Cerebellar nuclear complex (tissue), 1 donor: ENCODE data around the gene CMIP.
"Not testable (repeated sequence)": the region's sequence is repeated elsewhere in the genome, so short reads cannot be mapped to it uniquely, and the experiment has no call there.

Experiments
- DNase-seq, 2 experiments: peaks; one replicate each; lab custom pipeline; 2025; lab: John Stamatoyannopoulos, UW

The CMIP gene

DNA sequence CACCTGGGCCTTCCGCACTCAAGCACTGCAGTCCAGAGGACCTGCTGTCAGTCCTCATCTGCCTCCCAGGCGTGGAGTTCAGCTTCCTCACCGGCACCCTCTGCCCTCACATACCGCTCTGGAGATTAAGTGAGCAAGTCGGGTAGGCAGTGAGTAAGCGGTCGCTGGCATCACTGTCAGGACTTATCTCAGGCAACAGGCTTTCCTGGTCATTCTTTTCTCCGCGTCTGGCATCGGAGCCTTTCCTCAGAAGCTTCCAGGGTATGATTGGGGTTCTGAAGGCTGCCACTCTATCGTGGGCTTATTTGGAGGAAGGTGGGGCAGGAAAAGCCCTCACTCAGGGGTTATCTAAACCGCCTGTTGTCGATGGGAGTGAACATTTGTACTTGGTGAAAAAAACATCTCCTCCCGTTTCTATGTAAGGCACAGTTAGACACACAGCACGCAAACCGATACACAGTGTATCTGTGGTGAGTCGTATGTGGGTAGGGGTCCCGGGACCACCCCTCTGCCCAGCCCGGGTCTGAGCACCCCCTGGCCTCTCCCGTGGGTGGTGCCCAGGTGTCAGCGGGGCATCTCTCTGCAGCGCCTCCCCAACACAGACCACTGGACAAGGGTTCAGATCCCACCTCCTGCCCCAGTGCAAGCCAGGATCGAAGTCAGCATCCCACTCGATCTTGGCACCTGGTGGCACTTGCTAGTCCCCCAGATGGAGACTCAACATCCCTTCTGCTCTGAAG is 242.0 kb downstream of the CMIP start:
- DNase-seq = no peak

DNA sequence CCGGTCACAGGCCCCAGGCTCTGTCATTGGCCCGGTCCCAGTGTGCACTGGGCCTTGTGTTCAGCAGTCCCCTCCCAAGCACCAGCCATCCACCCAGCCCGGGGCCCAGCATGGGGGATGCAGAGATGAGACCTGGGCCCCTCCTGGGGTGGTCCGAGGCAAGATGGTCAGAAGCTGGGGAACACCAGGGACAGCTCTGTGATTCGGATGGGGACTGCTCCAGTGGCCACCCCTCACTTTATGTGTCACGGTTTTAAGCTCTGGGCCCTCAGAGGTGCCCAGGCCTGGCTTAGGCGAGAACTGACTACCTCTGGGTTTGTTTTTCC is 242.5 kb downstream of the CMIP start:
- DNase-seq = no peak

DNA sequence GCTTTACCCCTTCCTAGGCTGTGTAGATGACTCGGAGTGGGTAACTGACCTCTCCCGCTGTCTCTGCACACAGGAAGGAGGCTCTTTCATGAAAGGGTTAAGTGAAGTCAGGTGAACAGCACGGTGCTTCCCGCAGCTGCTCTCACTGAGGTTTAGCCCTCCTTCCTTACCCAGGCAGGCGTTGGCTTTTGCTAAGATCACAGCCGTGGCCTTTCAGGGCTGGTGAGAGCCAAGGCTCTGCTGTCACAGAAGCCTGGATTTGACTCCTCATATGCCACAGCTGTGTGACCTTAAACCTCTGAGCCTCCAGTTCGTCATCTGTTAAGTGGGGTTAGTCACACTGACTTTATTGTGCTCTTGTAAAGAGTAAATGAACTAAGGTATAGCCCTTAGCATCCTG is 243.6 kb downstream of the CMIP start:
- DNase-seq = no peak

DNA sequence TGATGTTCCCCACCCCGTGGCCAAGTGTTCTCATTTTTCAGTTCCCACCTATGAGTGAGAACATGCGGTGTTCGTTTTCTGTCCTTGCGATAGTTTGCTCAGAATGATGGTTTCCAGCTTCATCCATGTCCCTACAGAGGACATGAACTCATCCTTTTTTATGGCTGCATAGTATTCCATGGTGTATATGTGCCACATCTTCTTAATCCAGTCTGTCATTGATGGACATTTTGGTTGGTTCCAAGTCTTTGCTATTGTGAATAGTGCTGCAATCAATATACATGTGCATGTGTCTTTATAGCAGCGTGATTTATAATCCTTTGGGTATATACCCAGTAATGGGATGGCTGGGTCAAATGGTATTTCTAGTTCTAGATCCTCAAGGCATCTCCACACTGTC is 244.2 kb downstream of the CMIP start:
- not testable (repeated sequence) for DNase-seq

GRCh38 chr16:81692021-81692420 is 247.4 kb downstream of the CMIP start:
- no peak for DNase-seq

DNA sequence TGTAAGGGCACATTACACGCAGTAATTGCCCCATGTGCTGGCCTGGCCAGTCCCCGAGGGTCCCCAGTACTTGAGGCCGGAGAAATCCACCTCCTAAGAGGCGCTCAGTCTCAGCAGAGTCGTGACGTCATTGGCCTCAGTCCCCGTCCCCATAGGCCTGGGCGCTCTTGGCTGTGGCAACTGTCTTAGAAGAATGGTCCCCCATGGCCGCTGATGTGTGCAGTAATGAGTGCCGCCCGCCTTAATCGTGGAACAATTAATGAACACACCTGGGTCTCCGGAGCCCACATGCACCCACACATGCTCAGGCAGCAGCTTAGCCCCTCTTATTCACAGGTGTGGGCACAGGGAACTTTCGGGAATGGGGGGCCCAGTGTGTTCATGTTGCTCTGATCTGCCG is 248.0 kb downstream of the CMIP start:
- no peak for DNase-seq

- no peak for DNase-seq
Observed at GRCh38 chr16:81693041-81693743, 248.6 kb downstream of the CMIP start.

GRCh38 chr16:81693744-81694303 is 249.2 kb downstream of the CMIP start:
- DNase-seq = no peak

- no peak for DNase-seq
Observed at GRCh38 chr16:81694494-81695280, 250.1 kb downstream of the CMIP start.

DNA sequence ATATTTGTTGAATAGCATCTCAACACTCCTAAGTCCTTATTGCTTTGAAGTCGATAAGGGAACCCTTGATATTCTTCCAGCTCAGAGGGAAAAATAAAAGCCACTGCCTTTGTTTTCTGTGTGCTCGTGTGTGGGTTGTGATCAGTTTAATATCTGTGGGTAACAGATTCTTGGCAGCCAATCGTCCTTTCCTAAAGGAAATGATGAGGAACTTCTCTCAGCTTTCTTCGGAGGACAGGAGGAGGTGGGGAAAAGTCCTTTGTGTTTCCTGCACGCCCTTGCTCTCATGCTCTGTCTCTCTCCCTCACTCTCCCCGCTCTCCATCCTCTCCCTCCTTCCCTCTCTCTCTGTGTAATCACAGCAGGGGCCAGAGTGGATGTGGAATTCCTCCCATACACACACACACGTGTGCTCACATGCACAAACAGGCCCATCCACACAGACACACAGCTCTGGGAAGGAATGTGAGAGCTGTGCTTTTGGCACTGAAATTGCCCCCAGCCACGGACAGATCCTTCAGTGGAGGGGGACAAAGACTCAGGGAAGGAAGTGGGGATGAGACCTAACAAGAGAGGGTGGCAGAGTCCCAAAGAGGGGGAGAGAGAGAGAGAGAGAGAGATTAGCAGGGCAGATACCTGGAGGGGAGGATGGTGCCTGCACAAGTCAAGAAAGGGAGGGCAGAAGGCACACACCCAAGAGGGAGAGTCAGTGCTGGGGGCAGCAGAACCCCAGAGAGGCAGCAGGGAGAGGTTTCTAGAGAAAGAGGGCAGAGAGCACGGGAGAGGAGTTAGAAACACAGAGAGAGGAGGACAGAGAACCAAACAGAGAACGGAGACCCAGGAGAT is 250.9 kb downstream of the CMIP start:
- DNase-seq = no peak

DNA sequence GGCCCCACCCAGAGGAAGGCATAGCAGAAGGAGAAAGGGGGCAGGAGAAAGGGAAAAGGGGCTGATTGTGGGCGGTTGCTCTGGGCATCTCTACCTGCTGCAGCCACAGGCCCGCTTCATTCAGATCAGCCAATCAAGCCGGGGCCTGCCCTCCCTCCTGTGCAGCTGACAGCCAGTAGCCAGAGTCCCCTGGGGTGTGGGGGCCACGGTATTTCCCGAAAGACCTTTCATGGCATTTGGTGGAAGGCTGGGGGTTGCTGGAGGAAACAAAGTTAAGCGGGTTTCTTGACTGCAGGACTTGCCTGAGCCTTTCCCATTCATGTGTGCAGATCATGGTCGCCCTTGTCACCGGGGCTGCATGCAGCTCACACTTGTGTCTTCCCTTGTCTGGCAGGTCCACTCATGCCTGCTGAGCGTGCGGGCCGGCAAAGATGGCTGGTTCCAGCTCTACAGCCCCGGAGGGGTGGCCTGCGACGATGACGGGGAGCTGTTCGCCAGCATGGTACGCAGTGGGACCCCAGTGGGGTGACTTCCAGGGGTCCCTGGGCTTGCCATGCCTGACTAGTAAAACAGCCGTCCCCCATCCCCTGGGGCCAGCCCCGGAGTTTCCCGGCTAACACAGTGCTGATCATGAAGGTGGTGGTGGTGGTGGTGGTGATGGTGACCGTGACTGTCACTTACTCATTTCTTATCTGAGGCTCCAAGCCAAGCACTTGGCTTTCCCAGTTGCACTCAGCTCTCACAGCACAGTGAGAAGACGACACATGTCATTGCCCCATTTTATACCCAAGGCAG is 251.8 kb downstream of the CMIP start:
- DNase-seq = no peak

- DNase-seq = no peak
Observed at GRCh38 chr16:81696961-81697615, 252.5 kb downstream of the CMIP start.

DNA sequence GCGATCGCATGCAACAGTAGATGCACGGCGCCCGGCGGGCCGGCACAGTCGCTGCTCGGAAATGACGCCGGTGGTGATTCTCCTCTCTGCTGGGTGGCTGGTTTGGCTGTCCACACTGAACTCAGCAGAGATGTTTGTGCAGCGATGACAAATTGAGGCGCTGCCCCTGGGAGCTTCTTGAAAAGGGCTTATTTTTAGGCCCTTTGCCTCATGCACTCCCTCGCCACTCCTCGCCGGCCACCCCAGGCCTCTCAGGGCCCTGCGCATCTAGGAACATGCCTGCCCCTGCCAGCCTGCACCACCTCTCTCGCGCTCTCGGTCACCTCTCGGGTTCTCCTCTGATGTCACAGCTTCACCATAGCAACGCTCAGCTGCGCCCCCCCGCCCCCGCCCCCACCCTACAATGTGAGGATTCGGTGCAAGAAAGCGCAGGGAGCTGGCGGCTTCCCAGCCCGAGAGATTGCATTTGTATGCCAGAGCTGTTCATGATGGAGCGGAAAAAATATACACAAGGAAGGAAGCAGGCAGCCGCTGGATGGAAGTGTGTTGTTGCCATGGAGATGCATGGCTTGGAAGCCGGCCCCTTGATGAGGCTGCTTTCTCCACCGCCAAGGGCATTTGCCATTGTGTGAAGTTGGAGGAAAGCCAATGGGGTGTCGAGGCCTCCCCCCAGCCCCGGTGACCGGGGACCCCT is 253.2 kb downstream of the CMIP start:
- DNase-seq = no peak

- no peak for DNase-seq
Observed at GRCh38 chr16:81698310-81698641, 253.7 kb downstream of the CMIP start.

GRCh38 chr16:81699596-81699995 is 255.0 kb downstream of the CMIP start:
- no peak for DNase-seq

GRCh38 chr16:81700071-81700779 is 255.6 kb downstream of the CMIP start:
- no peak for DNase-seq

- no peak for DNase-seq
Observed at GRCh38 chr16:81700780-81701165, 256.2 kb downstream of the CMIP start.

GRCh38 chr16:81701296-81701970 is 256.8 kb downstream of the CMIP start:
- DNase-seq = no peak

GRCh38 chr16:81702506-81702905 is 257.9 kb downstream of the CMIP start:
- DNase-seq = no peak
